Astrocyte (in vitro differentiated cells and primary cell): ENCODE data around the gene CYBA. TPM values are rescaled to one million over a fixed set of nuclear protein-coding genes. Genes with fewer than 3 reads are reported as not detected.

Source experiments
- DNase-seq: peaks from one replicate; pipeline ENCODE4 v3.0.0-alpha.2; 2010; ENCODE audit warnings: low read depth
- FAIRE-seq: peaks from 2 replicates; lab custom pipeline; 2011; peaks lifted over from hg19 to GRCh38; lab: Jason Lieb, UNC
- H2AFZ ChIP-seq: 2 replicates; pipeline ENCODE4 v1.6.0; 2012; ENCODE audit warnings: low read depth, low read length, inconsistent platforms
- H3K27ac ChIP-seq: 2 replicates; pipeline ENCODE4 v1.5.1; 2011; ENCODE audit warnings: low read depth, low read length, inconsistent platforms
- H3K27me3 ChIP-seq: 2 replicates; pipeline ENCODE4 v1.6.0; 2011; ENCODE audit warnings: low read length, inconsistent platforms; ENCODE audit not compliant: insufficient read depth
- H3K36me3 ChIP-seq: 2 replicates; pipeline ENCODE4 v1.5.1; 2011; ENCODE audit warnings: low read length, inconsistent platforms; ENCODE audit not compliant: insufficient read depth
- H3K4me1 ChIP-seq: 2 replicates; pipeline ENCODE4 v1.5.1; 2011; ENCODE audit warnings: low read length, inconsistent platforms; ENCODE audit not compliant: insufficient read depth
- H3K4me2 ChIP-seq: 2 replicates; pipeline ENCODE4 v1.6.0; 2012; ENCODE audit warnings: low read length, inconsistent platforms
- H3K4me3 ChIP-seq: 2 replicates; pipeline ENCODE4 v1.5.1; 2011; ENCODE audit warnings: low read depth, mild to moderate bottlenecking, low read length, inconsistent platforms; ENCODE audit not compliant: insufficient read depth
- H3K79me2 ChIP-seq: 2 replicates; pipeline ENCODE4 v1.6.0; 2012; ENCODE audit warnings: mild to moderate bottlenecking, low read length, inconsistent platforms; ENCODE audit not compliant: insufficient read depth
- H3K9ac ChIP-seq: 2 replicates; pipeline ENCODE4 v1.6.0; 2012; ENCODE audit warnings: mild to moderate bottlenecking, low read length, inconsistent platforms
- H3K9me3 ChIP-seq: 2 replicates; pipeline ENCODE4 v1.5.1; 2012; ENCODE audit warnings: low read depth, mild to moderate bottlenecking, low read length, inconsistent platforms; ENCODE audit not compliant: insufficient read depth
- H4K20me1 ChIP-seq: 2 replicates; pipeline ENCODE4 v1.6.0; 2012; ENCODE audit warnings: low read length, inconsistent platforms; ENCODE audit not compliant: insufficient read depth
- H3K27ac Mint-ChIP-seq: one replicate; pipeline ENCODE4 v1.8.0; 2021; ENCODE audit warnings: mild to moderate bottlenecking, mixed read lengths; ENCODE audit not compliant: unreplicated experiment
- H3K27me3 Mint-ChIP-seq: one replicate; pipeline ENCODE4 v1.8.0; 2021; ENCODE audit warnings: low read depth, mixed read lengths; ENCODE audit not compliant: unreplicated experiment
- H3K36me3 Mint-ChIP-seq: one replicate; pipeline ENCODE4 v1.8.0; 2021; ENCODE audit warnings: low read depth, mixed read lengths; ENCODE audit not compliant: unreplicated experiment
- H3K4me1 Mint-ChIP-seq: one replicate; pipeline ENCODE4 v1.8.0; 2021; ENCODE audit warnings: low read depth, mixed read lengths; ENCODE audit not compliant: unreplicated experiment
- H3K4me3 Mint-ChIP-seq: one replicate; pipeline ENCODE4 v1.8.0; 2021; ENCODE audit warnings: mild to moderate bottlenecking, moderate library complexity, mixed read lengths; ENCODE audit not compliant: unreplicated experiment
- H3K9me3 Mint-ChIP-seq: one replicate; pipeline ENCODE4 v1.8.0; 2021; ENCODE audit warnings: mild to moderate bottlenecking, mixed read lengths; ENCODE audit not compliant: unreplicated experiment
- EZH2 ChIP-seq: IDR thresholded peaks from 2 replicates; pipeline ENCODE4 v1.6.1; 2012; ENCODE audit warnings: mild to moderate bottlenecking, low read length, inconsistent platforms; ENCODE audit not compliant: insufficient read depth
- total RNA-seq: library from RNA; stranded (reverse); gene quantifications from 2 replicates; pipeline ENCODE4 v1.2.1, GENCODE V29; 2021
- TF ChIP-seq, protein P1 (sequence below): IDR thresholded peaks from 2 replicates; pipeline ENCODE4 v1.5.1; 2011; ENCODE audit warnings: low read depth, mild to moderate bottlenecking, inconsistent platforms, low read length, moderate library complexity; ENCODE audit not compliant: insufficient read depth

Gene CYBA
- total RNA-seq, 1 donor from 2014 or later: 236 TPM

DNA sequence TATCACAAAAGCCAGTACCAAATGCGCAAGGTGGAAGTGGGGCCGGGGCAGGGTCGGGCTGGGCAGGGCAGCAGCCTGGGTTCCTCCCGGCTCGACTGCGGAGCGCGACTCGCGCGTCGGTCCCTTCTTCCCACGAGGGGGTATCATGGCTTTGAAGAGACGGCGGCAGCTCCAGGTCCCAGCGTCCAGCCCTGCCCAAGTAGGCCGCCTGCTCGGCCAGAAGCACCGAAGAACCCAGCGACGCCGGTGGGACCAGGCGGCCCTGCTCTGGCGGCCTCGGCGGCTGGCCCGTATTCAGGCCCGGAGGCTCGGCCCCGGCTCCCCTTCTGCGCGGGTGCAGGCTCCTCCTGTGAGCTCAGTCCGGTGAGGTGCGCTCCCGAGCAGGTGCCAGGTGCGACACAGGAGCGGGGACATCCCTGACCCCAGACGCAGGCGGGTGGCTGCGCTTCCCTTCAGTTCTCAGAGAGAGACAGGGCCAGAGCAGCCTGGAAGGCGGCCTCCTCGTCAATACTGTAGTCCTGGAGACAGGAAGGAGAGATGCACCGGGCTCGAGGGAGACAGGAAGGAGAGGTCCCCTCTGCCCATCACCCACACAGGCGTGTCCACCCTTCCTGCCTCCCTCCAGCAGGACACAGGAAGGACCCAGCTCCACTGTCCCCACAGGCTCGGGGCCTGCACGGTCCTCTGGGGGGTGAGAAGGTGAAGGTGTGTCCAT lies 46.4 kb upstream of the CYBA start:
- Histone ChIP-seq H3K27ac (no peak overlapping the region), H3K36me3 (no peaks in the 10 kb centered on the region), H3K4me3 (no peak overlapping the region), H4K20me1 (no peaks in the 10 kb centered on the region), H3K4me2 (no peak overlapping the region), H3K9ac (no peak overlapping the region), H3K9me3 (no peaks in the 10 kb centered on the region), H3K79me2 (peaks cover 19% of the 10 kb centered on the region), H2AFZ (no peak overlapping the region), H3K27me3 (no peaks in the 10 kb centered on the region), H3K4me1 (peaks cover 15% of the 10 kb centered on the region)
- peaks cover 4% of the 10 kb centered on the region for H3K4me1 Mint-ChIP-seq
- FAIRE-seq (no peak), DNase-seq (no peak)
- H3K27me3 Mint-ChIP-seq: peaks cover 4% of the 10 kb centered on the region
- no peaks in the 10 kb centered on the region for H3K9me3 Mint-ChIP-seq
- peaks cover 8% of the 10 kb centered on the region for H3K36me3 Mint-ChIP-seq
- no peak overlapping the region for H3K27ac Mint-ChIP-seq
- TF ChIP-seq, protein P1, sequence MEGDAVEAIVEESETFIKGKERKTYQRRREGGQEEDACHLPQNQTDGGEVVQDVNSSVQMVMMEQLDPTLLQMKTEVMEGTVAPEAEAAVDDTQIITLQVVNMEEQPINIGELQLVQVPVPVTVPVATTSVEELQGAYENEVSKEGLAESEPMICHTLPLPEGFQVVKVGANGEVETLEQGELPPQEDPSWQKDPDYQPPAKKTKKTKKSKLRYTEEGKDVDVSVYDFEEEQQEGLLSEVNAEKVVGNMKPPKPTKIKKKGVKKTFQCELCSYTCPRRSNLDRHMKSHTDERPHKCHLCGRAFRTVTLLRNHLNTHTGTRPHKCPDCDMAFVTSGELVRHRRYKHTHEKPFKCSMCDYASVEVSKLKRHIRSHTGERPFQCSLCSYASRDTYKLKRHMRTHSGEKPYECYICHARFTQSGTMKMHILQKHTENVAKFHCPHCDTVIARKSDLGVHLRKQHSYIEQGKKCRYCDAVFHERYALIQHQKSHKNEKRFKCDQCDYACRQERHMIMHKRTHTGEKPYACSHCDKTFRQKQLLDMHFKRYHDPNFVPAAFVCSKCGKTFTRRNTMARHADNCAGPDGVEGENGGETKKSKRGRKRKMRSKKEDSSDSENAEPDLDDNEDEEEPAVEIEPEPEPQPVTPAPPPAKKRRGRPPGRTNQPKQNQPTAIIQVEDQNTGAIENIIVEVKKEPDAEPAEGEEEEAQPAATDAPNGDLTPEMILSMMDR: no peak
- no peak for TF ChIP-seq EZH2
- H3K4me3 Mint-ChIP-seq: no peak overlapping the region

DNA sequence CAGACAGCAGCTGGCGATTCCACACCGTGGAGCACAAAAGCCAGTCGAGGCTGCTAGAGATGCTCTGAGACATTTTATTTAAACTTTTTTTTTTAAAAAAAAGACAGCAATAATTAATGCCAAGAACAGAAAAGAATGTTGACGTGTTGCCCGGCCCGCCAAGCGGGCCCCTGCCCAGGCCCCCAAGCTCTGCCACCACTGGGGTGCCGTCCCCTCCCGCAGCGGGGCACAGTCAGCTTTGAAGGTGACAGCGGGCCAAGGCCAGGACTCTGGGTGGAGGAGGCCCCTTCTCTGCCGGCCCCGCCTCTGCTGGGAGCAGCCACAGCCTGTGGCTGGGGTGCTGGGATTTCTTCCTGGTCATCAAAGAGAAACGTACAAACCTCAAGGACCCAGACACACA lies 45.6 kb upstream of the CYBA start:
- H3K27me3 Mint-ChIP-seq: peaks cover 4% of the 10 kb centered on the region
- H3K4me2 ChIP-seq: no peak overlapping the region
- H3K27ac Mint-ChIP-seq: no peak overlapping the region
- no peak overlapping the region for H3K4me3 Mint-ChIP-seq
- no peaks in the 10 kb centered on the region for H3K9me3 ChIP-seq
- no peaks in the 10 kb centered on the region for H3K36me3 ChIP-seq
- H3K27ac ChIP-seq: no peak overlapping the region
- no peaks in the 10 kb centered on the region for H3K27me3 ChIP-seq
- no peaks in the 10 kb centered on the region for H3K9me3 Mint-ChIP-seq
- peaks cover 8% of the 10 kb centered on the region for H3K36me3 Mint-ChIP-seq
- H4K20me1 ChIP-seq: no peaks in the 10 kb centered on the region
- no peak overlapping the region for H3K4me3 ChIP-seq
- H3K4me1 Mint-ChIP-seq: peaks cover 4% of the 10 kb centered on the region
- TF ChIP-seq EZH2: no peak
- TF ChIP-seq, protein P1: no peak
- peaks cover 11% of the 10 kb centered on the region for H3K4me1 ChIP-seq
- H3K9ac ChIP-seq: no peak overlapping the region
- peaks cover 11% of the 10 kb centered on the region for H3K79me2 ChIP-seq
- no peak for FAIRE-seq
- no peak for DNase-seq
- H2AFZ ChIP-seq: no peak overlapping the region

GRCh38 chr16:88695753-88696152 lies 44.9 kb upstream of the CYBA start:
- Histone ChIP-seq H2AFZ (no peak overlapping the region), H3K79me2 (peaks cover 7% of the 10 kb centered on the region), H3K27ac (no peak overlapping the region), H3K36me3 (no peaks in the 10 kb centered on the region), H3K4me2 (no peak overlapping the region), H3K4me3 (no peak overlapping the region), H3K27me3 (no peaks in the 10 kb centered on the region), H3K4me1 (peaks cover 6% of the 10 kb centered on the region), H4K20me1 (no peaks in the 10 kb centered on the region), H3K9me3 (no peaks in the 10 kb centered on the region), H3K9ac (no peak overlapping the region)
- no peaks in the 10 kb centered on the region for H3K9me3 Mint-ChIP-seq
- H3K27ac Mint-ChIP-seq: no peak overlapping the region
- H3K4me1 Mint-ChIP-seq: peaks cover 4% of the 10 kb centered on the region
- H3K27me3 Mint-ChIP-seq: peaks cover 9% of the 10 kb centered on the region
- FAIRE-seq (no peak), DNase-seq (no peak)
- H3K36me3 Mint-ChIP-seq: peaks cover 8% of the 10 kb centered on the region
- no peak for TF ChIP-seq EZH2
- TF ChIP-seq, protein P1: no peak
- no peak overlapping the region for H3K4me3 Mint-ChIP-seq
